Keratinocyte (primary cell): ENCODE data around the gene MCF2L2. TPM values are rescaled to one million over a fixed set of nuclear protein-coding genes. Genes with fewer than 3 reads are reported as not detected.

ENCODE experiments used
- DNase-seq: peaks from one replicate; pipeline ENCODE4 v3.0.0-alpha.2; 2011; ENCODE audit warnings: low read depth, missing footprints, low spot score
- FAIRE-seq: peaks from 2 replicates; lab custom pipeline; 2011; peaks lifted over from hg19 to GRCh38; lab: Jason Lieb, UNC
- H2AFZ ChIP-seq: 2 replicates; pipeline ENCODE4 v1.6.0; 2012; ENCODE audit warnings: low read length, control low read depth, inconsistent platforms; ENCODE audit not compliant: control insufficient read depth
- H3K27ac ChIP-seq: 2 replicates; pipeline ENCODE4 v1.5.1; 2011; ENCODE audit warnings: low read length; ENCODE audit not compliant: control insufficient read depth, insufficient read depth
- H3K27me3 ChIP-seq: 3 replicates; pipeline ENCODE4 v1.6.0; 2011; ENCODE audit warnings: low read length; ENCODE audit not compliant: control insufficient read depth, insufficient read depth; ENCODE audit errors: extremely low read depth
- H3K36me3 ChIP-seq, 2 experiments: 2 replicates in 1 of 2; 3 replicates in 1 of 2; pipeline ENCODE4 v1.5.1; 2011; ENCODE audit warnings: low read length in 2 of 2, mild to moderate bottlenecking in 1 of 2; ENCODE audit not compliant: control insufficient read depth in 2 of 2, insufficient read depth in 2 of 2; ENCODE audit errors: extremely low read depth in 1 of 2
- H3K4me1 ChIP-seq: 3 replicates; pipeline ENCODE4 v1.5.1; 2011; ENCODE audit warnings: low read length; ENCODE audit not compliant: control insufficient read depth, insufficient read depth; ENCODE audit errors: extremely low read depth
- H3K4me2 ChIP-seq: 3 replicates; pipeline ENCODE4 v1.6.0; 2011; ENCODE audit warnings: low read depth, low read length; ENCODE audit not compliant: control insufficient read depth, insufficient read depth; ENCODE audit errors: extremely low read depth
- H3K4me3 ChIP-seq, 3 experiments: fragments of 200-600 bp in 1 of 3; sonication (generic) in 1 of 3; 2 replicates in 2 of 3; 3 replicates in 1 of 3; pipeline ENCODE4 v1.5.1; 2011 to 2016; ENCODE audit warnings: low read length in 3 of 3, mild to moderate bottlenecking in 3 of 3, control low read depth in 2 of 3, inconsistent platforms in 1 of 3, low read depth in 1 of 3, mixed read lengths in 1 of 3, mixed run types in 1 of 3, moderate library complexity in 1 of 3; ENCODE audit not compliant: control insufficient read depth in 2 of 3, insufficient read depth in 2 of 3; ENCODE audit errors: extremely low read depth in 1 of 3
- H3K79me2 ChIP-seq: 2 replicates; pipeline ENCODE4 v1.6.0; 2012; ENCODE audit warnings: low read length; ENCODE audit not compliant: control insufficient read depth, insufficient read depth
- H3K9ac ChIP-seq: 3 replicates; pipeline ENCODE4 v1.6.0; 2011; ENCODE audit warnings: low read length; ENCODE audit not compliant: control insufficient read depth, insufficient read depth; ENCODE audit errors: extremely low read depth
- H3K9me1 ChIP-seq: 3 replicates; pipeline ENCODE4 v1.6.0; 2011; ENCODE audit warnings: low read length; ENCODE audit not compliant: control insufficient read depth, insufficient read depth; ENCODE audit errors: extremely low read depth
- H3K9me3 ChIP-seq: 2 replicates; pipeline ENCODE4 v1.5.1; 2012; ENCODE audit warnings: low read depth, low read length; ENCODE audit not compliant: control insufficient read depth
- H4K20me1 ChIP-seq: 3 replicates; pipeline ENCODE4 v1.6.0; 2011; ENCODE audit warnings: low read length; ENCODE audit not compliant: control insufficient read depth, insufficient read depth; ENCODE audit errors: extremely low read depth
- CTCF ChIP-seq, 3 experiments: IDR thresholded peaks in 1 of 3; conservative IDR thresholded peaks in 1 of 3; optimal IDR thresholded peaks in 1 of 3; 2 replicates in 2 of 3; 3 replicates in 1 of 3; pipeline versions ENCODE3 to v1.5.1; 2011; ENCODE audit warnings: low read length in 3 of 3, mild to moderate bottlenecking in 3 of 3, moderate library complexity in 2 of 3, control low read depth in 1 of 3, inconsistent platforms in 1 of 3; ENCODE audit not compliant: insufficient read depth in 2 of 3; ENCODE audit errors: extremely low read depth in 1 of 3
- EZH2 ChIP-seq: IDR thresholded peaks from one replicate; pipeline ENCODE4 v1.6.1; 2012; ENCODE audit warnings: inconsistent platforms, mild to moderate bottlenecking, low read length, moderate library complexity
- dilution Hi-C: fragments of 300-500 bp; cut with MboI; formaldehyde crosslinking; loops from one replicate; pipeline ENCODE4 v1.7.0; 2020; ENCODE audit warnings: low sequenced_read_pairs; ENCODE audit not compliant: extremely low pct_ligation_motif_present
- polyA plus RNA-seq, 5 experiments: library from polyadenylated mRNA; depleted of rRNA in 3 of 5; stranded (reverse) in 3 of 5; stranded (forward) in 1 of 5; unstranded in 1 of 5; fragments of >200 nt; gene quantifications; 1 replicate in 1 of 5; 2 replicates in 3 of 5; 3 replicates in 1 of 5; pipeline versions ENCODE4 v1.2.1 to v1.2.3, GENCODE V29; 2011 to 2012; ENCODE audit warnings: missing spikeins in 2 of 5, low read depth in 1 of 5, low replicate concordance in 1 of 5

MCF2L2 gene
- polyA plus RNA-seq, 1 donor (not counting 4 experiments of a cell fraction or from before 2014, with no cell fraction given) = 0.26 TPM

- Histone ChIP-seq H3K9me3 (no peaks in the 10 kb centered on the region), H4K20me1 (no peaks in the 10 kb centered on the region), H3K4me1 (no peaks in the 10 kb centered on the region), H3K4me2 (no peak overlapping the region), H3K9me1 (no peaks in the 10 kb centered on the region), H3K36me3 (no peaks in the 10 kb centered on the region), H3K4me3 (no peak overlapping the region), H2AFZ (no peak overlapping the region), H3K27ac (no peak overlapping the region), H3K27me3 (peaks cover 7% of the 10 kb centered on the region), H3K9ac (no peak overlapping the region), H3K79me2 (no peaks in the 10 kb centered on the region)
- no peak for FAIRE-seq
- TF ChIP-seq EZH2 (no peak), CTCF (optimal IDR thresholded peaks at IDR 0.05 in 1 of 3, IDR thresholded peaks at IDR 0.05 in 1 of 3, conservative IDR thresholded peaks at IDR 0.05 in 1 of 3; ENCODE audit: extremely low read depth in 1 of 3, insufficient read depth in 2 of 3, low read length in 3 of 3) (no peak)
- DNase-seq = no peak
- dilution Hi-C loops = no loop called here
These were observed 18.1 kb downstream of the MCF2L2 start for GRCh38 chr3:183410280-183410679.

- DNase-seq (no peak), FAIRE-seq (no peak)
- Histone ChIP-seq H2AFZ (no peak overlapping the region), H3K4me1 (no peaks in the 10 kb centered on the region), H3K9me3 (no peaks in the 10 kb centered on the region), H3K4me2 (no peak overlapping the region), H3K27ac (no peak overlapping the region), H3K27me3 (peaks cover 7% of the 10 kb centered on the region), H3K4me3 (no peak overlapping the region), H3K9me1 (no peaks in the 10 kb centered on the region), H3K9ac (no peak overlapping the region), H3K79me2 (no peaks in the 10 kb centered on the region), H3K36me3 (no peaks in the 10 kb centered on the region), H4K20me1 (no peaks in the 10 kb centered on the region)
- TF ChIP-seq CTCF (optimal IDR thresholded peaks at IDR 0.05 in 1 of 3, IDR thresholded peaks at IDR 0.05 in 1 of 3, conservative IDR thresholded peaks at IDR 0.05 in 1 of 3; ENCODE audit: extremely low read depth in 1 of 3, insufficient read depth in 2 of 3, low read length in 3 of 3) (no peak), EZH2 (no peak)
- dilution Hi-C loops = no loop called here
These were observed 19.2 kb downstream of the MCF2L2 start for GRCh38 chr3:183409219-183409618.
